DMS114 treated with DMSO at 0.1 percent for 48 hours (cell line): Measurements from ENCODE around the gene RAB11FIP3.
"Not testable (repeated sequence)": the region's sequence is repeated elsewhere in the genome, so short reads cannot be mapped to it uniquely, and the experiment has no call there.

Experiments
- DNase-seq: peaks from one replicate; lab custom pipeline; 2025; ENCODE audit not compliant: unreplicated experiment; lab: John Stamatoyannopoulos, UW

Gene RAB11FIP3

GRCh38 chr16:466651-467050, 41.2 kb downstream of the RAB11FIP3 start:
- no peak for DNase-seq

- DNase-seq: not testable (repeated sequence)
These were observed 41.9 kb downstream of the RAB11FIP3 start for GRCh38 chr16:467249-467871.

GRCh38 chr16:468068-468821, 42.8 kb downstream of the RAB11FIP3 start:
- DNase-seq: no peak

- not testable (repeated sequence) for DNase-seq
These were observed 44.0 kb downstream of the RAB11FIP3 start for GRCh38 chr16:469459-469858.

- no peak for DNase-seq
These were observed 45.0 kb downstream of the RAB11FIP3 start for GRCh38 chr16:470418-470817.

- DNase-seq: no peak
These were observed 46.1 kb downstream of the RAB11FIP3 start for GRCh38 chr16:471353-472198.

- DNase-seq: no peak
These were observed 46.7 kb downstream of the RAB11FIP3 start for GRCh38 chr16:472199-472504.

- no peak for DNase-seq
These were observed 47.9 kb downstream of the RAB11FIP3 start for GRCh38 chr16:473046-474043.

GRCh38 chr16:474420-475122, 49.1 kb downstream of the RAB11FIP3 start:
- DNase-seq: no peak

GRCh38 chr16:476039-476438, 50.6 kb downstream of the RAB11FIP3 start:
- DNase-seq: no peak

GRCh38 chr16:477301-478157, 52.1 kb downstream of the RAB11FIP3 start:
- DNase-seq: no peak

GRCh38 chr16:478287-478686, 52.8 kb downstream of the RAB11FIP3 start:
- DNase-seq: not testable (repeated sequence)

GRCh38 chr16:482468-483185, 57.2 kb downstream of the RAB11FIP3 start:
- DNase-seq: no peak

- DNase-seq: no peak
These were observed 58.1 kb downstream of the RAB11FIP3 start for GRCh38 chr16:483341-484075.

GRCh38 chr16:489606-490005, 64.2 kb downstream of the RAB11FIP3 start:
- no peak for DNase-seq

GRCh38 chr16:490768-491167, 65.3 kb downstream of the RAB11FIP3 start:
- DNase-seq: no peak

GRCh38 chr16:491220-491919, 65.9 kb downstream of the RAB11FIP3 start:
- no peak for DNase-seq
